Adrenal gland (tissue), 5 donors: ENCODE data around the gene ANTXR1.

Experiments
- CTCF ChIP-seq, 6 experiments: fragments of 450-650 bp in 4 of 6; fragments of 200-600 bp in 2 of 6; sonication (generic) in 1 of 6; IDR thresholded peaks; 1 replicate in 5 of 6; 2 replicates in 1 of 6; pipeline versions ENCODE4 v1.5.1 to v1.8.0; 2016 to 2021; ENCODE audit warnings: antibody characterized with exemption in 6 of 6, mild to moderate bottlenecking in 2 of 6, moderate library complexity in 1 of 6
- POLR2A ChIP-seq, 2 donors: fragments of 450-650 bp; IDR thresholded peaks; one replicate each; pipeline ENCODE4 v1.6.1; 2017; ENCODE audit warnings: antibody characterized with exemption in 2 of 2, mild to moderate bottlenecking in 2 of 2, moderate library complexity in 1 of 2
- donor health status: DM: no; HTN: no; CAD: no.

- TF ChIP-seq POLR2A (IDR thresholded peaks at IDR 0.05) (no peak), CTCF (IDR thresholded peaks at IDR 0.05) (no peak)
Observed at GRCh38 chr2:69242651-69243051, 229.7 kb downstream of the ANTXR1 start.
